LoVo (cell line): ENCODE results near the gene EML3.
"Not testable (repeated sequence)": the region's sequence is repeated elsewhere in the genome, so short reads cannot be mapped to it uniquely, and the experiment has no call there.

ENCODE experiments used
- DNase-seq: peaks from one replicate; pipeline ENCODE4 v3.0.0-alpha.2; 2016; ENCODE audit warnings: low spot score

Gene EML3

GRCh38 chr11:62621567-62622470 is 9.2 kb upstream of the EML3 start, which contains the start of gene B3GAT3:
B3GAT3 (minus strand) TSS chr11:62621986; CDS start chr11:62621947, 39 bp downstream.
- peak; percentile 97 for DNase-seq

- DNase-seq: no peak
Measured at GRCh38 chr11:62621027-62621566, 8.5 kb upstream of the EML3 start.

GRCh38 chr11:62616957-62617356 is 4.4 kb upstream of the EML3 start:
- not testable (repeated sequence) for DNase-seq

GRCh38 chr11:62615521-62615920 is 2.9 kb upstream of the EML3 start:
- DNase-seq: no peak

- no peak for DNase-seq
Measured at GRCh38 chr11:62614275-62614674, 1.7 kb upstream of the EML3 start.

GRCh38 chr11:62613291-62613778 is 760 bp upstream of the EML3 start:
- no peak for DNase-seq

- no peak for DNase-seq
Measured at GRCh38 chr11:62611705-62612365, 740 bp downstream of the EML3 start.

GRCh38 chr11:62610814-62611704 is 1.5 kb downstream of the EML3 start:
- DNase-seq: no peak

- DNase-seq: no peak
Measured at GRCh38 chr11:62610403-62610802, 2.2 kb downstream of the EML3 start.

GRCh38 chr11:62608776-62609175 is 3.8 kb downstream of the EML3 start:
- DNase-seq: no peak

GRCh38 chr11:62607714-62608113 is 4.9 kb downstream of the EML3 start:
- DNase-seq: no peak

- no peak for DNase-seq
Measured at GRCh38 chr11:62605902-62606301, 6.7 kb downstream of the EML3 start.

GRCh38 chr11:62605467-62605866 is 7.1 kb downstream of the EML3 start:
- DNase-seq: no peak

GRCh38 chr11:62604460-62605120 is 8.0 kb downstream of the EML3 start:
- DNase-seq: no peak

GRCh38 chr11:62603776-62604299 is 8.7 kb downstream of the EML3 start:
- no peak for DNase-seq

GRCh38 chr11:62603072-62603408 is 9.5 kb downstream of the EML3 start:
- DNase-seq: no peak

GRCh38 chr11:62602141-62603071 is 10.2 kb downstream of the EML3 start:
- peak; percentile 26 for DNase-seq

GRCh38 chr11:62601372-62602140 is 11.0 kb downstream of the EML3 start, which contains the start of gene MTA2:
MTA2 (minus strand) TSS chr11:62601865; CDS start chr11:62601450, 415 bp downstream.
- peak; percentile 99 for DNase-seq

- no peak for DNase-seq
Measured at GRCh38 chr11:62601122-62601371, 11.5 kb downstream of the EML3 start.
